Stimulated activated naive CD8-positive, alpha-beta T cell treated with anti-CD3 and anti-CD28 coated beads, Interleukin-15, Interleukin-2, amounts not matched to agents 100 U/mL and 50 U/mL, for 24 hours (primary cell): Measurements from ENCODE around the gene CLIP2.
"Not testable (repeated sequence)": the region's sequence is repeated elsewhere in the genome, so short reads cannot be mapped to it uniquely, and the experiment has no call there.

Source experiments
- ATAC-seq: fragments of 150-1000 bp; cut with Tn5 transposase; one replicate; pipeline ENCODE4 v1.10.0; 2021
- DNase-seq: peaks from one replicate; pipeline ENCODE4 v3.0.0; 2021

CLIP2 gene

DNA sequence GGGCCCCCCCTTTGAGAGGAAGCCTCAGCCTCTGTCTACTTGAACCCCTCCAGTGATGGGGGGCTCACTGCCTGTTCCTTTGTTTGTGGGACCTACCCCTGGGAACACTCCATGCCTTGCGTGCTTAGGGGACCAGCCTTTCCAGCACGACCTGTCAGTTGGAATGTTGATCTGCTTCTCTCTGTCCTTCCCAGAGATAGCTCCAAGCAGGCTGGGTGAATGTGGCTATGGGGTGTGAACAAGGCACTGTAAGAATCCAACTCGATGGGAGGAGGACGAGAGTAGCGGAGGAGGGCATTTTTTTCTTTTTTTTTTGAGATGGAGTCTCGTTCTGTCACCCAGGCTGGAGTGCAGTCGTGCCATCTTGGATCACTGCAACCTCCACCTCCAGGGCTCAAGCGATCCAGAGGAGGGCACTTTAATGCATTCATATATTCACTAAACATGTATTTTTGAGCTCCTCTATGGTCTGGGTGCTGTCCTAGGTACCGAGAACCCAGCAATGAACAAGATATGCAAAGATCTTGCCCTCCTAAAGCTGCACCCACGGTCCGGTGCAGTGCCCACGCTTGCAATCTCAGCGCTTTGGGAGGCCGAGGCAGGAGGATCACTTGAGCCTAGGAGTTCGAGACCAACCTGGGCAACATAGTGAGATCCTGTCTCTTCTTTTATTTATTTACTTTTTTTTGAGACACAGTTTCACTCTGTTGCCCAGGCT lies 8.5 kb downstream of the CLIP2 start:
- DNase-seq (no peak), ATAC-seq (no peak)

DNA sequence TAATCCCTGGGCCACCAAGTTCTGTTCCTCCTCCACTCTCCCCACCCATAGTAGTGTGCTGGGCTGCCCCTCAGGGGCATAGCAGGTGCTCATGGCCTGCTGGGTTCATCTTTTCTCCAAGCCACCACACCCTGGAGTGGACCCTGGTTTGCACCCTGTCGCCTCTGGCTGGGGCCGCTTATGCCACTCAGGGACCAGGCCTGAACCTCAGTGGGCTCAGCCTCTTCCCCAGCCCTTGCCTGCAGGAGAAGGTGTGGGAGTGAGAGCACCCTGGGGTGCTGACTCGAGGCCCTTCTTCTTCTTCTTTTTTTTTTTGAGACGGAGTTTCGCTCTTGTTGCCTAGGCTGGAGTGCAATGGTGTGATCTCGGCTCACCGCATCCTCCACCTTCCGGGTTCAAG lies 10.2 kb downstream of the CLIP2 start:
- no peak for DNase-seq
- ATAC-seq: no peak

DNA sequence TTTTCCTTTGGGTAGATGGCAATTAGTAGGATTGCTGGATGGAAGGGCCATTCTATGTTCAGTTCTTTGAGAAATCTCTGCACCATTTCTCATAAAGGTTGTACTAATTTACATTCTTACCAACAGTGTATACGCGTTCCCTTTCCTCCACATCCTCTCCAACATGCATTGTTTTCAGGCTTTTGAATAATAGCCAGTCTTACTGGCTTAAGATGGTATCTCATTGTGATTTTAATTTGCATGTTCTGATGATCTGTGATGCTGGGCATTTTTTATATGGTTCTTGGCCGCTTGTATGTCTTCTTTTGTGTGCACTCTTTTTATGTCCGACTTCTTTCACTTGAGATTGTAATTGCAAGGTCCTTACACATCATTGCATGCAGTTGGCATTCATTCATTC lies 11.7 kb downstream of the CLIP2 start:
- DNase-seq (no peak), ATAC-seq (no peak)

DNA sequence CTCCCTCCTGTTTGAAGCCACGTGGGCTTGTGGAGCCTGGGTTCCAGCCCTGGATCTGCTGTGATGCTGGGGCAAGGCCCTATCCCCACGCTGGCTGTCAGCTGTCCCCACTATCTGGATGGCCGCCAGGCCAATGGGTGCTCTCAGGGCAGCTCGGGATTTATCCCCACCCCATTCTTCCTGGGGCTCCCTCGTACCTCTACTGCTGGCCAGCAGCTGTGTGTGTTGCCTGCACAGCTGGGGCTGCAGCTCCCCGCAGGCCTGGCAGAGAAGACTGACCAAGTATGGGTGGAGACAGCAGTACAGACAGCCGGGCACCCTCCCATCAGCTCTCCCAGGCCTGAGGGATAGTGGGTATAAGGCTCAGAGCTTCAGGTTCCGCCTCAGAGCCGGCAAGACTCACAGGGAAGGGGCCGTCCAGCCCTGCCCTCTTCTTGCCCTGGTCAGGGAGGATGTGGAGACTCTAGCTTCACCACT lies 13.6 kb downstream of the CLIP2 start:
- ATAC-seq (no peak), DNase-seq (no peak)

DNA sequence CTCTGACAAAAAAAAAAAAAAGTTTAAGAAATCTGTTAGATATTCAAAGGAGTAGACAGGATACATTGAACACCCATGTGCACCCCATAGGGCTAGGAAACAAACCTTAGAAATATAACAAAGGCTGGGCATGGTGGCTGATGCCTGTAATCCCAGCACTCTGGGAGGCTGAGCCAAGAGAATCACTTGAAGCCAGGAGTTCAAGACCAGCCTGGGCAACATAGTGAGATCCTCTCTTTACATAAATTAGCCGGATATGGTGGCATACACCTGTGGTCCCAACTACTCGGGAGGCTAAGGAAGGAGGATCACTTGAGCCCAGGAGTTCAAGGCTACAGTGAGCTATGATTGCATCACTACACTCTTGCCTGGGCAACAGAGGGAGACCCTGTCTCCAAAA lies 15.3 kb downstream of the CLIP2 start:
- DNase-seq (no peak), ATAC-seq (no peak)

DNA sequence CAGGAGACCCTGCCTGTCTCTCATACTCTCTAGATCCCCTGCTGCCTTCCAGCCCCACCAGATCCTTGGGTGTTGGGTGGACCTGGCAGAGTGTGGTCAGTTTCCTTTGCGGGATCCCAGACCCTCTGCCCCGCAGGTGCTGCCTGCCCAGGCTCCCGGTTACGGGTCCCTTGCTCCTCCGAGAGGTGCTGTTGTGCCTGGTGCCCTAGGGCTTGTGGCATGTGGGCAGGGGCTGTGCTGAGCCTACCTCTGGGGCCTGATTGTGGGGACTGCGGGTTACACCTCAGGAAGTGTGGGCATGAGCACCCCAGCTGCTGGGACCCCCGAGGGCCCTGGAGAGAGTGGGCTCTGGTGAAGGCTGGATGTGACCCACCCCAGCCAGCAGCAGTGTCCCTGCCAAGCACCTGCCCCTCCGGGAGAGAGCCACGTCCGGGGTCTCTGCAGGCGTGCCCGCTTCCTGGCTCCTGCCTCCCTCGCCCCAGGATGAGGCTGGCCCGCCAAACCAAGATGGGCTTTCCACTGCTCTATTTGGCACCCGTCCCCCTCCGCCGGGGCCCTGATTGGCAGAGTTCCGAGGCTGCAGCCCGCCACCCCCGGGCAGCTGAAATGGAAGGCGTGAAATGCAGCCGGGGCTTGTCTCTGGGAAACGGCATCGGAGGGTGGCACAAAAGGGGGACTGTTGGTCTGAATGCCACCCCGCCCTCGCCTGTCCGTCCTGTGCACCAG lies 17.0 kb downstream of the CLIP2 start:
- ATAC-seq (no peak), DNase-seq (no peak)

DNA sequence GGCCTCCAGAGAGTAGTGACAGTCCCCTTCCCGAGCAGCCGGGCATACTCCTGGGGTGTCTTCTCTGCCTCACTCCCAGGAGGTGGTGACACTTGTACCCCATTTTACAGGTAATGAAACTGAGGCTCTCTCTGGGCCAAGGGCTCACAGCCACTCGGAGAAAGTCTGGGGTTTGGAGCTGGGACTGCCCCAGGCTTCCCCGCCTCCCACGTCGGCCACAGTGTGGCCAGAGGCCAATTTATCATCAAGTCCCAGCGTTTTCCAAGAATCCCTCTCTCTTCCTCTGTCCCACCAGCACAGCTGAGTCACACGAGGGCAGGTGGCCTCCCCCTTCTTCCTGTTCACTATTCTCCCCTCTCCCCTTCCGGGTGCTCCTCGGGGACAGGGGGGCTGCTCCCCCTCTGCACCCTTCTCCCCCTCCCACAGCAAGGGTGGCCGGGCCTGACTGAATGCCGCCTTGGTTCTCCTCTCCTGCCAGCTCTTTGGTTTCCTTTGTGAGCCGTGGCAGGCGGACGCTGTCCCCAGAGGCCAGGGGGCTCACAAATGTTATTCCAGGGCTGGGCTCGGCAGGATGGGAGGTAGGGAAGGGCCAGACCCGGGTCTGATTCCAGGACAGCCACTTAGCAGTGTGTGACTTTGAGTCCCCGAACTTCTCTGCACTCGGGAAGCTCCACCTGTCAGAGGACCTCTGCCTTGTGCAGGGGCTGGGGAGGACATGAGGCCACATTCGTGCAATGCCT lies 17.7 kb downstream of the CLIP2 start:
- DNase-seq: peak; percentile 46

DNA sequence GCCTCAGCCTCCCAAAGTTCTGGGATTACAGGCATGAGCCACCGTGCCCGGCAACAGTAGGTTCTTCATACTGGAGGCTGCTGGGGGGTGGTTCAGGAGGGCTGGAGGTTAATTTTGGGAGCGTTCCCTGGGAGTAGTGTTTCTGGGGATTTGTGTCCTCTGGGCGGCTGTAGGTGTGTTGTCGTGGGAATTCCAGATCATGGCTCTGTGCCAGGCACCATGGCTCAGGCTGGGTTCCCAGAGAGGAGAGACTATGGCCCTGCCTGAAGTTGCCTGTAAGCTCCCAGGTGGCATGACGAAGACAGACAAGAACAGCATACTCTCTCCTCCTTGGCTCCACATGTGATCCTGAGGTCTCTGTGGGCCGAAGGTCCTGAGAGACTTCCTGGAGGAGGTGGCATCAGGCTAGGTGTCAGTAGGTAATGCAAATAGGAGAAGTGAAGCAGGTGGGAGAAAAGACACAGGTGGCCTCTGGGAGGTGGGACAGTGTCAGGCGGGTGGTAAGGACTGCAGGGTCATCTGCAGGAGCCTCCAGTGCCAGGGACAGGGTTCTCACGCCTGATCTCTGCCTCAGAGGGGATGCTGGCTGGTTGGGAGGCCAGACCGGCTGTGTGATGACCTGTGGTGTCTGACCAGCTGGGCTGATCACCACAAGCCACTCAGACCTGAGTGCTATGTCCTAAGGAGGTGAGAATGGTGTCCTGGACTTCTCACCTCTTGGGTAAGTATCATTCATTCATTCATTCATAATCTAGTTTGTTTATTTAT lies 18.7 kb downstream of the CLIP2 start:
- DNase-seq (no peak), ATAC-seq (no peak)

More for the DNA sequence above, 17.7 kb downstream of the CLIP2 start:
- ATAC-seq: peak; percentile 54

DNA sequence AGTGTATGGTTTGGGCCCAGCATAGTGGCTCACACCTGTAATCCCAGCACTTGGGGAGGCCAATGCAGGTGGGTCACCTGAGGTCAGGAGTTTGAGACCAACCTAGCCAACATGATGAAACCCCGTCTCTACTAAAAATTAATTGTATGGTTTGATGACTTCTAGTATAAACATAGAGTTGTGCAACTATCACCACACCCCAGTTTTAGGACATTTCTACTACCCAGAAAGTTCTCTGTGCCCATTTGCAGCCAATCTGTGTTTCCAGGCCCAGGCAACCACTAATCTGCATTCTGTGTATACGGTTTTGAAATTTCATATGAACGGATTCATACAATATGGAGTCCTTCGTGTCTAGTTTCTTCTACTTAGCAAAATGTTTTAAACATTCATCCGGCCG lies 20.0 kb downstream of the CLIP2 start:
- DNase-seq: no peak
- ATAC-seq: no peak

DNA sequence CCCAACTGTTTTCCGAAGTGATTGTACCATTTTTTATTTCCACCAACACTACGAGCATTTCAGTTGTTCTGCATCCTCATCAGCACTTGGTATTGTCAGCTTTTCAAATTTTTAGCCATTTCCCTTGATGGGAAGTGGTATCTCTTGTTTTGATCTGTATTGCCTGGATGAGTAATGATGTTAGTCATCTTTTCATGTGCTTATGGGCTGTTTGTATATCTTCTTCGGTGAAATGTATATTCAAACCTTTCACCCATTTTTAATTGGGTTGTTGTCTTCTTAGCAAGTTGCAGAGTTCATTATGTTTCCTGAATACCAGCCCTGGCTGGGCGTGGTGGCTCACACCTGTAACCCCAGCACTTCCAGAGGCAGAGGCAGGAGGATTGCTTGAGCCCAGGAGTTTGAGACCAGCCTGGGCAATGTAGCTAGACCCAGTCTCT lies 22.1 kb downstream of the CLIP2 start:
- ATAC-seq (no peak), DNase-seq (no peak)

DNA sequence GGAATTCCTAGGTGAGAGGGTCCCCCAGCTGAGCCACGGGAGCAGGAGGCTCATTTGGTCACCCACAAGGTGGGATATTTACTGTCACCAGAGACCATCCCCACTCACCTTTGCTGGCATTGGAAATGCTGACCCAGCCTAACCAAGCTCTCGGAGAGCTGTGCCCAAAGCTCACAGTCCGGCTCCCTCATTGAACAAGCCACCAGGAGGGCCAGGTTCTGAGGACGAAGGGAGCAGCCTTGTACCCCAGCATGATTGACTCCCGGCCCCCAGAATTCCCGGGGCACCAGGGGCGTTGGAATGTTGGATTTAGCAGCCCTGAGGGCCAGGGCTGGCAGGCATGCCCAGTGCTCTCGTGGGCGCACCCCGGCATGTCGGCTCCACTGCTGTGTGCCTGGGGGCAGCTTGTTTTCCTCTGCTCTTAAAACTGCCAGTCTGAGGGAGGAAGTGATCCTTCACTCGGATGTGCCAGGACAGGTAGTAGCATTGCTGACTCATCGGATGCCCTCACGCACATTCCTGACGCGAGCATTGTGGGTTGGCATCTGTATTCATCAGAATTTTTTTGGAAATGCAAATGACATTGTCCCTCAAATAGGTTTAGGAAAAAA lies 23.3 kb downstream of the CLIP2 start:
- no peak for ATAC-seq
- no peak for DNase-seq

DNA sequence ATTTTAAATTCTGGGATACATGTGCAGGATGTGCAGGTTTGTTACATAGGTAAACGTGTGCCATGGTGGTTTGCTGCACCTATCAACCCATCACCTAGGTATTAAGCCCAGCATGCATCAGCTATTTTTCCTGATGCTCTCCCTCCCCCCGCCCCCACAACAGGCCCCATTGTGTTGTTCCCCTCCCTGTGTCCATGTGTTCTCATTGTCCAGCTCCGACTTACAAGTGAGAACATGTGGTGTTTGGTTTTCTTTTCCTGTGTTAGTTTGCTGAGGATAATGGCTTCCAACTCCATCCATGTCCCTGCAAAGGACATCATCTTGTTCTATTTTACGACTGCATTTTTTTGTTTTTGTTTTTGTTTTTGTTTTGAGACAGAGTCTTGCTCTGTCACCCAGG lies 26.7 kb downstream of the CLIP2 start:
- DNase-seq, ATAC-seq: not testable (repeated sequence)

DNA sequence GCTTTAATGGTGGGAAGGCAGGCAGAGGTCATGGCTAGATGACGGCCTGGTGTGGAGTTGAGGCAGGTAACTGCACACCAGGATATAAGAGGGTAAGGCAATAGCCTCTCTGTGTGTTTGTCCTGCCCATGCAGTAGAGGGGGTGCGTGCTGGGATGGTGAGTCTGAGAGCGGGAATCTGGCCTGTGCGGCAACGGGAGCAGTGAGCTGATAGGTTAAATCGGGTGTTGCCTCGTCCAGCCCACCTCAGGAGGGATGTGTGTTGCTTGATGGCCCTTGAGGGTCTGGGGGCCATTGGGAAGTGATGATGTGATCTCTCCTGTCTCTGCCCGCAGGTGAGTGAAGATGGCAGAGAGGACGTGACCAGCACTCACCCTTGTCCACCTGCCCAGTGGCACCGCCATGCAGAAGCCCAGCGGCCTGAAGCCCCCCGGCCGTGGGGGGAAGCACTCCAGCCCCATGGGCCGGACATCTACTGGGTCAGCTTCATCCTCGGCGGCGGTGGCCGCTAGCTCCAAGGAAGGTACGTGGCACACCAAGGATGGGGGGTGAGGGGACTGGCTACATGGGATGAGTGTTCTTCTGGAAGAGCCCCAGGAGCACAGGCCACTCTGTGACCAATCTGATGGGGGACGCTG lies 28.1 kb downstream of the CLIP2 start:
- no peak for ATAC-seq
- no peak for DNase-seq

DNA sequence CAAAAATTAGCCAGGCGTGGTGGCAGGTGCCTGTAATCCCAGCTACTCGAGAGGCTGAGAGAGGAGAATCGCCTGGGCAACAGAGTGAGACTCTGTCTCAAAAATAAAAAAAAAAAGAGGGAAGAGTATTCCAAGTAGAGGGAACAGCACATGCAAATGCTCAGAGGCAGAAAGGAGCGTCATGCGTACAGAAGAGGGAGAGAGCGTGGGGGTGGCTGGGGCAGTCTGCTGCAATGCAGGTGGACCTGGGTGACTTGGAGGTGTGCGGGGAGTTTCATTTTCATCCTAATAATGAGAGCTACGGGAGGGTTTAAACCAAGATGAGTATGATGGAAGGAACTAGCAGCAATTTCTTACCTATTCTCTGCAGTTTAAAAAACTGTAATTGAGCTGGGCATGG lies 28.8 kb downstream of the CLIP2 start:
- DNase-seq (no peak), ATAC-seq (no peak)

DNA sequence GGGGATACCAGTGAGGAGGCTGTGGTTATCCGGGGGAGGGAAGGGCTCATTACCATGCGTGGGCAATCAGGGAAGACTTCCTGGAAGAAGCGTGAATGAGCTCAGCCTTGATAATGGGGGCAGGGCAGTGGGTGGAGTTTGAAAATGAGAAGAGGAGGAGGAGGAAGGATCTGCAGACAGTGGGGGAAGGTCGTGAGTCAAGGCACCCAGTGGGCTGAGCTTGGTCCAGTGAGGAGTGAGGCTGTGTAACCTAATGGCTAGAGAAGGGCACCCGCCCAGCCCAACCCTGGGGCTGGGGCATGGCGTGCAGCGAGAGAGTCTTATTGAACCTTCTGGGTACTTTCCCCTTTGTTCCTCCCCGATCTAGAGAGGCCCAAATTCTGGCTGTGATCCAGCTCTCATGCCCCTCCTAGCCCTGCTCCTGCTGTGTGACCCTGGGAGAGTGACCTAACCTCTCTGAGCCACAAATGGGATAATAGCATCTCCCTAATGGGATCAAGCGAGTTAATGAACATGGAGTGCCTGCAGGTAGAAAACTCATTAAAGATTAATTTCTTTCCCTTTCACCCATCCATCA lies 31.5 kb downstream of the CLIP2 start:
- DNase-seq (peak; percentile 16), ATAC-seq (peak; percentile 28)

DNA sequence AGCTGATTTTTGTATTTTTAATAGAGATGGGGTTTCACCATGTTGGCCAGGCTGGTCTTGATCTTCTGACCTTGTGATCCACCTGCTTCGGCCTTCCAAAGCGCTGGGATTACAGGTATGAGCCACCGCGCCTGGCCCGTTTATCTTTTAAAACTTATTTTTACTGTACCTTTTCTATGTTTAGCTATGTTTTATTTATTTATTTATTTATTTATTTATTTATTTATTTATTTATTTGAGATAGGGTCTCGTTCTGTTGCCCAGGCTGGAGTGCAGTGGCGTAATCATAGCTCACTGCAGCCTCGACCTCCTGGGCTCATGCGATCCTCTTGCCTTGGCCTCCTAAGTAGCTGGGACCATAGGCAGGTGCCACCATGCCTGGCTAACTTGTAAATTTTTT lies 33.7 kb downstream of the CLIP2 start:
- ATAC-seq, DNase-seq: not testable (repeated sequence)

DNA sequence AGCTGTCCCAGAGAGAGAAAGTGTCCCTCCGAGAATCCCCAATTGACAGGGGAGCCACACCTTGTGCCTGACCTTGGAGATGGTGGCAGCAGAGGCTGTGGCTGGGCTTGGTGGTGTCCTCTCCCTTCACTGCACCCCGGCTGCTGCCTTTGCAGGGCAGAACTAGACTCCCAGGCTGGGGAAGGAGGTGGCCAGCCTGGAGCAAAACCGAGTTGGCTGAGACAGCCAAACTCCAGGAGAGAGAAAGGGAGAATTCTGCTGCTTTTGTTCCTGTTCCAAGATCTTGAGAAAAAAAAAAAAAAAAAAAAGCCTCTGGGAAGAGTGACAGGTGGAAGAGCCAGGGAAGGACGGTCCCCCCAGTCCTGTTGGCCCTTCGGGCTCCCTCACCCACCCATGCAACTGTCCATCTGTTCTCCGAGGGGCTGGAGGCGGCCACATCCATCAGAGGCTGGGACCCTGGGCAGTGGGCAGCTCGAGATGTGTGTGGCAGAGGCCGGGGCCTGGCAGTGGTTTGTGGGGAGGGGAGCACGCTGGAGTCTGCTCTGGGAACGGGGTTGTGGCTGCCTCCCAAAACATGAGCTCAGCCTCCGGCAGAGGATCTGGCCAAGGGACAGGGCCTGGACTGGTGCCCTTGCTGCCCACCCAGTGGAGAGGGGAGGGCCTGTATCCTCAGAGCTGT lies 35.5 kb downstream of the CLIP2 start:
- DNase-seq (no peak), ATAC-seq (no peak)

DNA sequence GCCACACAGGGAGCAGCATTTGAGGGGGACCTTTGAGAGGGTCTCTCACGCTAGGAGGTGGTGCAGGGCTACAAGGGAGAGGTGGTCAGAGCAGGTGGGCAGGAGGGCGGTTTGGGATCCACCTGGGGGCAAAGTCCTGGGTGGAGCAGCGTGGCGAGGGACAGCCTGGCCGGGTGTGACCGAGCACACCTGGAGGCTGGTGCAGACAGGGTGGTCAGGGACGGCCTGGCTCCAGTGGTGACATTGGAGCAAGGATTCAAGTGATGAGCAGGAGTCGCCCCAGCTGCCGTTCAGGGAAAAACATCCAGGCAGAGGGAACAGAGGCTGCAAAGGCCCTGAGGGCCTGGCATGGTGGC lies 36.0 kb downstream of the CLIP2 start:
- no peak for ATAC-seq
- DNase-seq: no peak

DNA sequence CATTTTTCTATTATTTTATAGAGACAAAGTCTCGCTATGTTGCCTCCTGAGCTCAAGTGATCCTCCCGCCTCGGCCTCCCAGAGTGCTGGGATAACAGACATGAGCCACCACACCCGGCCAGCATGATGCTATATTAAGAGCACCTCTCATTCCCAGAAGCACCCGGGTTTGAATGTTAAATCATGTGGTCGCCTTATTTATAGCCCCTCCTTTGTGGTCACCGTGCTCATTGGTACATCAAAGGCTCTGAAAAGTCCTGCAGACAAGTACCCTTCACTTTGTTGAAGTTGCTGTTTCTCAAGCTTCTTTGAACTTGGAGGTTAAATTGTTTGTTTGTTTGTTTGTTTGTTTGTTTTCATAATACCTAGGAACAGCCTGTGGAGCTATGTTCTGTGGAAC lies 40.0 kb downstream of the CLIP2 start:
- ATAC-seq (no peak), DNase-seq (no peak)

DNA sequence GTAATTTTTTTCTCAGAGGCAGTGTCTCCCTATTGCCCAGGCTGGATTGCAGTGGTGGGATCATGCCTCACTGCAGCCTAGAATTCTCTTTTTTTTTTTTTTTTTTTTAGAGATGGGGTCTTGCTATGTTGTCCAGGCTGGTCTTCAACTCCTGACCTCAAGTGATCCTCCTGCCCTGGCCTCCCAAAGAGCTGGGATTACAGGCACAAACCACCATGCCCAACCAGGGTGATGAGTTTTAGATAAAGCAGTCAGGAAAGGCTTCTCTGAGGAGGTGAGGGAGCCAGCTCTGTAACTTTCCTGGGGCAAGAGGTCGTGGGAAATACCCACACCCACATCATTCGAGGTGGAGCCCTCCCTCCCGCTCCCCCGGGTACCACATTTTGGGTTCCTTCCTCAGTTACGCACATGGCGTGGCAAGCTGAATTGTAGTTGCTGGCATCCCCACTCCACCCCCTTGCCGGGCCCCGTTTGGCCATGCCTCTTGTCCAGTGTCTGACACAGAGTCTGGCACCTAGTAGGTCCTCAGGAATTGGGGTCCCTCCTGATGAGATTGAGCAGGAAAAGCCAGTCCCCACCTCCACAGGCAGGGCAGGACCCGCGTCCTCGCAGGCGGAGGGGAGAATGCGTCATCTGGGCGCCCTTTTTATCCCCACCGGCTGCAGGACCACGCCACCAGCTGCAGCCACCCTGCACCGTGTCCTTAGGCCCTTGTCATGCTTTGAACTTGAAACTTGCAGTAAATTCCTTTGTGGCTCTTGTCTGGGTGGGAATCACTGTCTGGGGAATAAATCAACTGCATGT lies 43.4 kb downstream of the CLIP2 start:
- DNase-seq (no peak), ATAC-seq (no peak)
